Measurements from ENCODE around the gene SPSB4.

DNA sequence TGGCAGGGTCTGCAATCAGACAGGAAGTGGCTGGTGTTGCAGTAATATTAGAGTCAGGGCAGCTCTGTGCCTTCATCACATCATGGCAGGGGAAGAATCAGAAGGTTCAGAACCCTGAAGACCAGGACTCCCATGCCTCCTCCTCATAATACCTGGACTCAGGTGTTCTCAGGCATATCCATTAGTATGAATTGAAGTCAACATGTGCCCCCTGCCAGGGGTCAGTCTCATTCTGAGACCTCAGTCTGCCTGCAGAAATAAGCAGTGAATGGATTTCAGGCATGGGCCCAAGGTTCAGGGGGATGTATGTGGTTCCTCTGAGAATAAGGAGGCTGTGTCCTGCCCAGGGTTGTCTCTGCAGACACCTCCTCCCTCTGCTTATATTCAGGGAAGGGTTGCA lies 74.2 kb downstream of the SPSB4 start:
- TF ChIP-seq EZH2phosphoT487 (IDR thresholded peaks at IDR 0.05; ENCODE audit: low read length) (no peak), EZH2 (optimal IDR thresholded peaks at IDR 0.05; ENCODE audit: low read depth, low read length) (no peak)

Measured in MM.1S (cell line).